ENCODE results near the gene SLC15A5.

Gene SLC15A5

GRCh38 chr12:16260206-16260605 lies 17.3 kb downstream of the SLC15A5 start:
- no CpG with 5 or more reads among the region's 4 CpGs for WGBS, 2 donors (ENCODE audit: extremely low coverage in 2 of 2, insufficient read length in 2 of 2, insufficient replicate concordance in 1 of 2)
- DNase-seq (ENCODE audit: low spot score) = no peak
- no peak overlapping the region for H4K91ac ChIP-seq (ENCODE audit: low read depth, low read length, poor library complexity)
- H2AFZ ChIP-seq (ENCODE audit: low read length) = no peak overlapping the region
- no peak overlapping the region for H2BK120ac ChIP-seq (ENCODE audit: low read depth, low read length)
- no peak overlapping the region for H3K4me3 ChIP-seq (ENCODE audit: low read length in 2 of 2)
- no peak overlapping the region for H3K18ac ChIP-seq (ENCODE audit: low read length)
- peaks cover 0 to 4% of the 10 kb centered on the region in 2 donors for H3K9me3 ChIP-seq (replicated peaks in 1 of 2; ENCODE audit: control insufficient read depth in 2 of 2, insufficient read depth in 1 of 2, low read depth in 1 of 2, low read length in 2 of 2)
- H2BK5ac ChIP-seq (ENCODE audit: low read length) = no peak overlapping the region
- H3K27me3 ChIP-seq (ENCODE audit: control insufficient read depth in 3 of 3, insufficient read depth in 3 of 3, low read depth in 1 of 3, low read length in 3 of 3) = no peaks in the 10 kb centered on the region
- H3K36me3 ChIP-seq (replicated peaks in 1 of 2; ENCODE audit: control insufficient read depth in 2 of 2, insufficient read depth in 2 of 2, low read length in 2 of 2) = no peaks in the 10 kb centered on the region
- no peaks in the 10 kb centered on the region for H3K4me1 ChIP-seq (ENCODE audit: control insufficient read depth in 2 of 2, insufficient read depth in 1 of 2, low read depth in 1 of 2, low read length in 2 of 2)
- H3K27ac ChIP-seq (replicated peaks; ENCODE audit: low read length) = no peak overlapping the region
- H2AK5ac ChIP-seq (ENCODE audit: low read depth, low read length) = no peak overlapping the region
- no peak overlapping the region for H3K4me2 ChIP-seq (ENCODE audit: insufficient read depth, low read length, poor library complexity, severe bottlenecking)
- H2BK12ac ChIP-seq (ENCODE audit: low read length) = no peak overlapping the region
- H3K4ac ChIP-seq (ENCODE audit: low read length) = no peak overlapping the region
- H3K23ac ChIP-seq (ENCODE audit: low read depth, low read length, poor library complexity) = no peak overlapping the region
- no peak overlapping the region for H3K14ac ChIP-seq (ENCODE audit: low read length)
- H3K79me1 ChIP-seq (ENCODE audit: low read depth, low read length) = no peaks in the 10 kb centered on the region
- no peak overlapping the region for H2BK15ac ChIP-seq (ENCODE audit: low read length)
- H4K8ac ChIP-seq (ENCODE audit: low read depth, low read length) = no peak overlapping the region
- H3K9ac ChIP-seq (ENCODE audit: low read depth, low read length, poor library complexity) = no peak overlapping the region

- no peak overlapping the region for H3K4me3 ChIP-seq (ENCODE audit: low read length in 2 of 2)
- H2BK5ac ChIP-seq (ENCODE audit: low read length) = no peak overlapping the region
- no peak overlapping the region for H2BK12ac ChIP-seq (ENCODE audit: low read length)
- no peak overlapping the region for H3K4ac ChIP-seq (ENCODE audit: low read length)
- H2BK15ac ChIP-seq (ENCODE audit: low read length) = no peak overlapping the region
- H3K18ac ChIP-seq (ENCODE audit: low read length) = no peak overlapping the region
- H3K4me1 ChIP-seq (ENCODE audit: control insufficient read depth in 2 of 2, insufficient read depth in 1 of 2, low read depth in 1 of 2, low read length in 2 of 2) = no peaks in the 10 kb centered on the region
- H3K36me3 ChIP-seq (replicated peaks in 1 of 2; ENCODE audit: control insufficient read depth in 2 of 2, insufficient read depth in 2 of 2, low read length in 2 of 2) = no peaks in the 10 kb centered on the region
- no CpG with 5 or more reads among the region's 2 CpGs for WGBS, 2 donors (ENCODE audit: extremely low coverage in 2 of 2, insufficient read length in 2 of 2, insufficient replicate concordance in 1 of 2)
- no peak overlapping the region for H2AK5ac ChIP-seq (ENCODE audit: low read depth, low read length)
- no peak overlapping the region for H3K4me2 ChIP-seq (ENCODE audit: insufficient read depth, low read length, poor library complexity, severe bottlenecking)
- H2AFZ ChIP-seq (ENCODE audit: low read length) = no peak overlapping the region
- no peak overlapping the region for H4K91ac ChIP-seq (ENCODE audit: low read depth, low read length, poor library complexity)
- no peaks in the 10 kb centered on the region for H3K27me3 ChIP-seq (ENCODE audit: control insufficient read depth in 3 of 3, insufficient read depth in 3 of 3, low read depth in 1 of 3, low read length in 3 of 3)
- no peak overlapping the region for H3K14ac ChIP-seq (ENCODE audit: low read length)
- peaks cover 0 to 1% of the 10 kb centered on the region in 2 donors for H3K9me3 ChIP-seq (replicated peaks in 1 of 2; ENCODE audit: control insufficient read depth in 2 of 2, insufficient read depth in 1 of 2, low read depth in 1 of 2, low read length in 2 of 2)
- no peaks in the 10 kb centered on the region for H3K79me1 ChIP-seq (ENCODE audit: low read depth, low read length)
- H3K9ac ChIP-seq (ENCODE audit: low read depth, low read length, poor library complexity) = no peak overlapping the region
- no peak for DNase-seq (ENCODE audit: low spot score)
- no peak overlapping the region for H2BK120ac ChIP-seq (ENCODE audit: low read depth, low read length)
- H3K23ac ChIP-seq (ENCODE audit: low read depth, low read length, poor library complexity) = no peak overlapping the region
- no peak overlapping the region for H4K8ac ChIP-seq (ENCODE audit: low read depth, low read length)
- no peak overlapping the region for H3K27ac ChIP-seq (replicated peaks; ENCODE audit: low read length)
Observed at GRCh38 chr12:16258963-16259362, 18.5 kb downstream of the SLC15A5 start.

GRCh38 chr12:16246264-16246663 lies 31.2 kb downstream of the SLC15A5 start:
- Histone ChIP-seq H3K23ac (ENCODE audit: low read depth, low read length, poor library complexity) (no peak overlapping the region), H3K4me1 (ENCODE audit: control insufficient read depth in 2 of 2, insufficient read depth in 1 of 2, low read depth in 1 of 2, low read length in 2 of 2) (no peaks in the 10 kb centered on the region), H3K9ac (ENCODE audit: low read depth, low read length, poor library complexity) (no peak overlapping the region), H3K27ac (replicated peaks; ENCODE audit: low read length) (no peak overlapping the region), H3K9me3 (replicated peaks in 1 of 2; ENCODE audit: control insufficient read depth in 2 of 2, insufficient read depth in 1 of 2, low read depth in 1 of 2, low read length in 2 of 2) (no peaks in the 10 kb centered on the region), H3K36me3 (replicated peaks in 1 of 2; ENCODE audit: control insufficient read depth in 2 of 2, insufficient read depth in 2 of 2, low read length in 2 of 2) (no peaks in the 10 kb centered on the region), H3K4me2 (ENCODE audit: insufficient read depth, low read length, poor library complexity, severe bottlenecking) (no peak overlapping the region), H2BK5ac (ENCODE audit: low read length) (no peak overlapping the region), H4K91ac (ENCODE audit: low read depth, low read length, poor library complexity) (no peak overlapping the region), H3K79me1 (ENCODE audit: low read depth, low read length) (no peaks in the 10 kb centered on the region), H3K4ac (ENCODE audit: low read length) (no peak overlapping the region), H2BK15ac (ENCODE audit: low read length) (no peak overlapping the region), H2BK120ac (ENCODE audit: low read depth, low read length) (no peak overlapping the region), H3K4me3 (ENCODE audit: low read length in 2 of 2) (no peak overlapping the region), H3K27me3 (ENCODE audit: control insufficient read depth in 3 of 3, insufficient read depth in 3 of 3, low read depth in 1 of 3, low read length in 3 of 3) (no peaks in the 10 kb centered on the region), H2AK5ac (ENCODE audit: low read depth, low read length) (no peak overlapping the region), H3K18ac (ENCODE audit: low read length) (no peak overlapping the region), H2AFZ (ENCODE audit: low read length) (no peak overlapping the region), H3K14ac (ENCODE audit: low read length) (no peak overlapping the region), H2BK12ac (ENCODE audit: low read length) (no peak overlapping the region), H4K8ac (ENCODE audit: low read depth, low read length) (no peak overlapping the region)
- no peak for DNase-seq (ENCODE audit: low spot score)
- no CpG with 5 or more reads among the region's 1 CpG for WGBS, 2 donors (ENCODE audit: extremely low coverage in 2 of 2, insufficient read length in 2 of 2, insufficient replicate concordance in 1 of 2)

GRCh38 chr12:16245209-16245608 lies 32.3 kb downstream of the SLC15A5 start:
- Histone ChIP-seq H2AFZ (ENCODE audit: low read length) (no peak overlapping the region), H3K18ac (ENCODE audit: low read length) (no peak overlapping the region), H3K4ac (ENCODE audit: low read length) (no peak overlapping the region), H2BK5ac (ENCODE audit: low read length) (no peak overlapping the region), H2BK120ac (ENCODE audit: low read depth, low read length) (no peak overlapping the region), H3K9ac (ENCODE audit: low read depth, low read length, poor library complexity) (no peak overlapping the region), H3K4me3 (ENCODE audit: low read length in 2 of 2) (no peak overlapping the region), H3K4me1 (ENCODE audit: control insufficient read depth in 2 of 2, insufficient read depth in 1 of 2, low read depth in 1 of 2, low read length in 2 of 2) (no peaks in the 10 kb centered on the region), H2BK12ac (ENCODE audit: low read length) (no peak overlapping the region), H3K23ac (ENCODE audit: low read depth, low read length, poor library complexity) (no peak overlapping the region), H3K4me2 (ENCODE audit: insufficient read depth, low read length, poor library complexity, severe bottlenecking) (no peak overlapping the region), H3K9me3 (replicated peaks in 1 of 2; ENCODE audit: control insufficient read depth in 2 of 2, insufficient read depth in 1 of 2, low read depth in 1 of 2, low read length in 2 of 2) (no peaks in the 10 kb centered on the region), H3K27ac (replicated peaks; ENCODE audit: low read length) (no peak overlapping the region), H4K91ac (ENCODE audit: low read depth, low read length, poor library complexity) (no peak overlapping the region), H3K36me3 (replicated peaks in 1 of 2; ENCODE audit: control insufficient read depth in 2 of 2, insufficient read depth in 2 of 2, low read length in 2 of 2) (no peaks in the 10 kb centered on the region), H3K79me1 (ENCODE audit: low read depth, low read length) (no peaks in the 10 kb centered on the region), H2BK15ac (ENCODE audit: low read length) (no peak overlapping the region), H3K27me3 (ENCODE audit: control insufficient read depth in 3 of 3, insufficient read depth in 3 of 3, low read depth in 1 of 3, low read length in 3 of 3) (no peaks in the 10 kb centered on the region), H4K8ac (ENCODE audit: low read depth, low read length) (no peak overlapping the region), H2AK5ac (ENCODE audit: low read depth, low read length) (no peak overlapping the region), H3K14ac (ENCODE audit: low read length) (no peak overlapping the region)
- no CpG with 5 or more reads among the region's 3 CpGs for WGBS, 2 donors (ENCODE audit: extremely low coverage in 2 of 2, insufficient read length in 2 of 2, insufficient replicate concordance in 1 of 2)
- DNase-seq (ENCODE audit: low spot score) = no peak

Measured in neuronal stem cell (in vitro differentiated cells).